HEK293 (cell line): Measurements from ENCODE around the gene PABPN1L.

Source experiments
- CTCF ChIA-PET: fragments of 350-600 bp; formaldehyde crosslinking; extraction: SDS; loops from one replicate; lab custom pipeline; 2021; ENCODE audit warnings: antibody characterized with exemption; lab: Yijun Ruan, JAX
- POLR2A ChIA-PET: fragments of 300-600 bp; formaldehyde crosslinking; extraction: SDS; loops from one replicate; lab custom pipeline; 2020; ENCODE audit warnings: antibody characterized with exemption, inconsistent platforms; lab: Yijun Ruan, JAX
- H3K27ac ChIP-seq: fragments of 200-500 bp; sonication (Bioruptor generic); 2 replicates; pipeline ENCODE4 v1.5.1; 2014; ENCODE audit warnings: low read depth, low read length, control low read depth, inconsistent platforms; ENCODE audit errors: extremely low read depth
- H3K36me3 ChIP-seq, 2 experiments: fragments of 200-500 bp in 1 of 2; sonication (Bioruptor generic) in 1 of 2; 1 replicate in 1 of 2; 2 replicates in 1 of 2; pipeline ENCODE4 v1.5.1; 2014 to 2017; ENCODE audit warnings: inconsistent platforms in 2 of 2, low read length in 2 of 2; ENCODE audit not compliant: control insufficient read depth in 2 of 2, insufficient read depth in 1 of 2
- H3K4me1 ChIP-seq: fragments of 200-500 bp; sonication (Bioruptor generic); 2 replicates; pipeline ENCODE4 v1.5.1; 2014; ENCODE audit warnings: mild to moderate bottlenecking, low read length, inconsistent platforms; ENCODE audit not compliant: control insufficient read depth, insufficient read depth
- H3K4me3 ChIP-seq: 2 replicates; pipeline ENCODE4 v1.5.1; 2011; ENCODE audit warnings: low read depth, mild to moderate bottlenecking, control low read depth, low read length, moderate library complexity
- H3K9me3 ChIP-seq: fragments of 200-500 bp; sonication (Bioruptor generic); 2 replicates; pipeline ENCODE4 v1.5.1; 2014; ENCODE audit warnings: low read depth, low read length, inconsistent platforms; ENCODE audit not compliant: control insufficient read depth, insufficient read depth
- BCL11B ChIP-seq: fragments of 450-650 bp; formaldehyde crosslinking; IDR thresholded peaks from 2 replicates; pipeline ENCODE4 v1.5.1; 2016; ENCODE audit warnings: low read depth, missing biosample characterization, missing genetic modification characterization
- FEZF1 ChIP-seq: fragments of 450-650 bp; formaldehyde crosslinking; IDR thresholded peaks from 2 replicates; pipeline ENCODE4 v1.5.1; 2016; ENCODE audit warnings: missing biosample characterization, missing genetic modification characterization
- GLIS1 ChIP-seq: fragments of 450-650 bp; formaldehyde crosslinking; IDR thresholded peaks from 2 replicates; pipeline ENCODE4 v1.5.1; 2016; ENCODE audit warnings: missing biosample characterization, missing genetic modification characterization
- HOXA7 ChIP-seq: sonication (generic); formaldehyde crosslinking; IDR thresholded peaks from 2 replicates; pipeline ENCODE4 v1.8.1; 2022; ENCODE audit warnings: missing genetic modification reagents, borderline replicate concordance
- KLF9 ChIP-seq: fragments of 450-650 bp; formaldehyde crosslinking; IDR thresholded peaks from 2 replicates; pipeline ENCODE4 v1.5.1; 2016; ENCODE audit warnings: missing biosample characterization, missing genetic modification characterization, low read depth
- SCRT1 ChIP-seq: fragments of 450-650 bp; formaldehyde crosslinking; IDR thresholded peaks from 2 replicates; pipeline ENCODE4 v1.5.1; 2016; ENCODE audit warnings: missing biosample characterization, missing genetic modification characterization, borderline replicate concordance
- SCRT2 ChIP-seq: fragments of 450-650 bp; formaldehyde crosslinking; IDR thresholded peaks from 2 replicates; pipeline ENCODE4 v1.5.1; 2016; ENCODE audit warnings: missing biosample characterization, missing genetic modification characterization
- ZBTB7A ChIP-seq: fragments of 450-650 bp; formaldehyde crosslinking; IDR thresholded peaks from 2 replicates; pipeline ENCODE4 v1.5.1; 2016; ENCODE audit warnings: low read depth, missing biosample characterization, missing genetic modification characterization
- ZIC2 ChIP-seq: fragments of 450-650 bp; formaldehyde crosslinking; IDR thresholded peaks from 2 replicates; pipeline ENCODE4 v1.5.1; 2016; ENCODE audit warnings: missing biosample characterization, missing genetic modification characterization
- ZNF133 ChIP-seq: fragments of 450-650 bp; formaldehyde crosslinking; IDR thresholded peaks from 2 replicates; pipeline ENCODE4 v1.5.1; 2016; ENCODE audit warnings: missing biosample characterization, missing genetic modification characterization
- ZNF169 ChIP-seq: fragments of 450-650 bp; formaldehyde crosslinking; IDR thresholded peaks from 2 replicates; pipeline ENCODE4 v1.5.1; 2016; ENCODE audit warnings: missing biosample characterization, missing genetic modification characterization
- ZNF292 ChIP-seq: fragments of 450-650 bp; formaldehyde crosslinking; IDR thresholded peaks from 2 replicates; pipeline ENCODE4 v1.5.1; 2016; ENCODE audit warnings: low read depth, missing biosample characterization, missing genetic modification characterization, borderline replicate concordance
- ZNF335 ChIP-seq: fragments of 450-650 bp; formaldehyde crosslinking; conservative IDR thresholded peaks from 2 replicates; pipeline ENCODE4 v1.5.1; 2016; ENCODE audit warnings: missing biosample characterization, missing genetic modification characterization
- ZNF423 ChIP-seq: fragments of 450-650 bp; formaldehyde crosslinking; IDR thresholded peaks from 2 replicates; pipeline ENCODE4 v1.5.1; 2016; ENCODE audit warnings: missing biosample characterization, missing genetic modification characterization
- ZNF426 ChIP-seq: fragments of 450-650 bp; formaldehyde crosslinking; IDR thresholded peaks from 2 replicates; pipeline ENCODE4 v1.5.1; 2017; ENCODE audit warnings: missing biosample characterization, missing genetic modification characterization, mild to moderate bottlenecking, inconsistent platforms, moderate library complexity
- ZNF514 ChIP-seq: fragments of 450-650 bp; formaldehyde crosslinking; IDR thresholded peaks from 2 replicates; pipeline ENCODE4 v1.5.1; 2016; ENCODE audit warnings: missing biosample characterization, missing genetic modification characterization
- ZNF76 ChIP-seq: fragments of 450-650 bp; formaldehyde crosslinking; IDR thresholded peaks from 2 replicates; pipeline ENCODE4; 2016; ENCODE audit warnings: low read depth, missing biosample characterization, missing genetic modification characterization, borderline replicate concordance
- ZNF777 ChIP-seq: fragments of 450-650 bp; formaldehyde crosslinking; IDR thresholded peaks from 2 replicates; pipeline ENCODE4 v1.5.1; 2017; ENCODE audit warnings: missing biosample characterization, missing genetic modification characterization, borderline replicate concordance
- ZNF830 ChIP-seq: fragments of 450-650 bp; IDR thresholded peaks from 2 replicates; pipeline ENCODE4 v1.5.0; 2018; ENCODE audit warnings: missing biosample characterization, missing genetic modification characterization, low read depth, mild to moderate bottlenecking, moderate library complexity
- ZSCAN30 ChIP-seq: fragments of 450-650 bp; IDR thresholded peaks from 2 replicates; pipeline ENCODE4 v1.5.1; 2018; ENCODE audit warnings: missing biosample characterization, mild to moderate bottlenecking, missing genetic modification characterization, moderate library complexity
- TF ChIP-seq, protein P1 (sequence below): fragments of 450-650 bp; formaldehyde crosslinking; IDR thresholded peaks from 2 replicates; pipeline ENCODE4 v1.5.1; 2017; ENCODE audit warnings: missing biosample characterization, missing genetic modification characterization
- TF ChIP-seq, protein P2 (sequence below): fragments of 450-650 bp; formaldehyde crosslinking; optimal IDR thresholded peaks from 2 replicates; pipeline ENCODE3; 2016; ENCODE audit warnings: missing biosample characterization, mild to moderate bottlenecking, missing genetic modification characterization
- TF ChIP-seq, protein P3 (sequence below): fragments of 450-650 bp; formaldehyde crosslinking; IDR thresholded peaks from 2 replicates; pipeline ENCODE4 v1.5.1; 2016; ENCODE audit warnings: missing biosample characterization, missing genetic modification characterization

PABPN1L gene

GRCh38 chr16:88864521-88864920 lies 1.9 kb downstream of the PABPN1L start:
- no peak overlapping the region for H3K4me3 ChIP-seq
- CTCF ChIA-PET: no interaction called here
- no peaks in the 10 kb centered on the region for H3K4me1 ChIP-seq
- TF ChIP-seq ZSCAN30 (tag by site-specific recombination): no peak
- TF ChIP-seq KLF9 (tag by site-specific recombination): no peak
- no peak for TF ChIP-seq ZNF169 (tag by site-specific recombination)
- TF ChIP-seq ZNF76: no peak
- no peak for TF ChIP-seq FEZF1 (tag by site-specific recombination)
- no peak for TF ChIP-seq ZNF133
- no peak for TF ChIP-seq SCRT2 (tag by site-specific recombination)
- no peak for TF ChIP-seq ZNF777
- TF ChIP-seq, protein P1, sequence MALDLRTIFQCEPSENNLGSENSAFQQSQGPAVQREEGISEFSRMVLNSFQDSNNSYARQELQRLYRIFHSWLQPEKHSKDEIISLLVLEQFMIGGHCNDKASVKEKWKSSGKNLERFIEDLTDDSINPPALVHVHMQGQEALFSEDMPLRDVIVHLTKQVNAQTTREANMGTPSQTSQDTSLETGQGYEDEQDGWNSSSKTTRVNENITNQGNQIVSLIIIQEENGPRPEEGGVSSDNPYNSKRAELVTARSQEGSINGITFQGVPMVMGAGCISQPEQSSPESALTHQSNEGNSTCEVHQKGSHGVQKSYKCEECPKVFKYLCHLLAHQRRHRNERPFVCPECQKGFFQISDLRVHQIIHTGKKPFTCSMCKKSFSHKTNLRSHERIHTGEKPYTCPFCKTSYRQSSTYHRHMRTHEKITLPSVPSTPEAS (tag by site-specific recombination): no peak
- POLR2A ChIA-PET: interaction anchor here (0.5 kb wide), 2 partner anchors 11 to 127 kb away, joined by 3 to 16 read pairs; no protein-coding TSS in a partner anchor
- H3K36me3 ChIP-seq: peaks cover 0 to 31% of the 10 kb centered on the region in 2 experiments; a peak in 1 of 3 replicates
- H3K27ac ChIP-seq: no peak overlapping the region
- H3K9me3 ChIP-seq: no peaks in the 10 kb centered on the region

- Histone ChIP-seq H3K27ac (no peak overlapping the region), H3K9me3 (no peaks in the 10 kb centered on the region), H3K4me3 (no peak overlapping the region), H3K4me1 (no peaks in the 10 kb centered on the region), H3K36me3 (peaks cover 0 to 35% of the 10 kb centered on the region in 2 experiments; a peak in 1 of 3 replicates)
- POLR2A ChIA-PET: interaction anchor here (0.5 to 0.6 kb wide), 3 partner anchors 11 to 127 kb away, joined by 3 to 16 read pairs (median 4); no protein-coding TSS in a partner anchor
- CTCF ChIA-PET: interaction anchor here (0.5 kb wide), 1 partner anchor 341 kb away, joined by 3 read pairs; no protein-coding TSS in a partner anchor
- TF ChIP-seq HOXA7 (CRISPR knock-in tag): no peak
- TF ChIP-seq GLIS1 (tag by site-specific recombination): peak; percentile 63
- TF ChIP-seq ZNF514 (tag by site-specific recombination): no peak
- no peak for TF ChIP-seq ZNF335 (tag by site-specific recombination)
- no peak for TF ChIP-seq ZNF133
- no peak for TF ChIP-seq BCL11B (tag by site-specific recombination)
- TF ChIP-seq, all 188 proteins: peak for 1
These were observed 2.4 kb downstream of the PABPN1L start for GRCh38 chr16:88864099-88864498.

GRCh38 chr16:88863426-88863825 lies 3.0 kb downstream of the PABPN1L start:
- no peak overlapping the region for H3K27ac ChIP-seq
- H3K4me3 ChIP-seq: no peak overlapping the region
- CTCF ChIA-PET: interaction anchor here (0.7 kb wide), 1 partner anchor 38 kb away, joined by 3 read pairs; no protein-coding TSS in a partner anchor
- no peaks in the 10 kb centered on the region for H3K4me1 ChIP-seq
- H3K9me3 ChIP-seq: no peaks in the 10 kb centered on the region
- peaks cover 0 to 42% of the 10 kb centered on the region in 2 experiments; a peak in 1 of 3 replicates for H3K36me3 ChIP-seq
- POLR2A ChIA-PET: no interaction called here
- TF ChIP-seq, protein P2, sequence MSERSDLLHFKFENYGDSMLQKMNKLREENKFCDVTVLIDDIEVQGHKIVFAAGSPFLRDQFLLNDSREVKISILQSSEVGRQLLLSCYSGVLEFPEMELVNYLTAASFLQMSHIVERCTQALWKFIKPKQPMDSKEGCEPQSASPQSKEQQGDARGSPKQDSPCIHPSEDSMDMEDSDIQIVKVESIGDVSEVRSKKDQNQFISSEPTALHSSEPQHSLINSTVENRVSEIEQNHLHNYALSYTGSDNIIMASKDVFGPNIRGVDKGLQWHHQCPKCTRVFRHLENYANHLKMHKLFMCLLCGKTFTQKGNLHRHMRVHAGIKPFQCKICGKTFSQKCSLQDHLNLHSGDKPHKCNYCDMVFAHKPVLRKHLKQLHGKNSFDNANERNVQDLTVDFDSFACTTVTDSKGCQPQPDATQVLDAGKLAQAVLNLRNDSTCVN: no peak

DNA sequence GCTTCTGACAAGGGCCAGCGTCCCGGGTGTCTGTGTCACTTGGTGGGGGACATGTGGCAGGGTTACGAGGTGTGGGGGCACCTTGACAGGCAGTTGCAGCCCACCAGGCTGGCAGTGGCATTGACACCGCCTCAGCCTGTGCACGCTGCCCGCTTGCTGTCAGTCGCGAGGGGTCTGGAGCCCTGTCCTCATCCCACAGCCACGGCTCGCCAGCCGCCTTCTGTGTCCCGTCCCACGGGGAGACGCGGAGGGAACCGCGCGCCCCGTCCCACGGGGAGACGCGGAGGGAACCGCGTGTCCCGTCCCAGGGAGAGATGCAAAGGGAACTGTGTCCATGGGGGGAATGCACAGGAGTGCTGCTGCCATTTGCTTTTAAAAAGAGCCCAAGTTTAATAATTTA lies 3.5 kb downstream of the PABPN1L start:
- no peak overlapping the region for H3K27ac ChIP-seq
- CTCF ChIA-PET: interaction anchor here (0.7 kb wide), 1 partner anchor 39 kb away, joined by 3 read pairs; no protein-coding TSS in a partner anchor
- H3K36me3 ChIP-seq: peaks cover 0 to 43% of the 10 kb centered on the region in 2 experiments; a peak in 1 of 3 replicates
- no peaks in the 10 kb centered on the region for H3K9me3 ChIP-seq
- H3K4me3 ChIP-seq: no peak overlapping the region
- H3K4me1 ChIP-seq: no peaks in the 10 kb centered on the region
- POLR2A ChIA-PET: no interaction called here
- TF ChIP-seq ZNF335 (tag by site-specific recombination) (no peak), ZBTB7A (no peak), ZNF830 (tag by site-specific recombination) (no peak), ZNF426 (no peak), SCRT1 (tag by site-specific recombination) (no peak), ZNF292 (tag by site-specific recombination) (no peak), ZNF423 (no peak), ZIC2 (no peak)
- TF ChIP-seq, protein P3, sequence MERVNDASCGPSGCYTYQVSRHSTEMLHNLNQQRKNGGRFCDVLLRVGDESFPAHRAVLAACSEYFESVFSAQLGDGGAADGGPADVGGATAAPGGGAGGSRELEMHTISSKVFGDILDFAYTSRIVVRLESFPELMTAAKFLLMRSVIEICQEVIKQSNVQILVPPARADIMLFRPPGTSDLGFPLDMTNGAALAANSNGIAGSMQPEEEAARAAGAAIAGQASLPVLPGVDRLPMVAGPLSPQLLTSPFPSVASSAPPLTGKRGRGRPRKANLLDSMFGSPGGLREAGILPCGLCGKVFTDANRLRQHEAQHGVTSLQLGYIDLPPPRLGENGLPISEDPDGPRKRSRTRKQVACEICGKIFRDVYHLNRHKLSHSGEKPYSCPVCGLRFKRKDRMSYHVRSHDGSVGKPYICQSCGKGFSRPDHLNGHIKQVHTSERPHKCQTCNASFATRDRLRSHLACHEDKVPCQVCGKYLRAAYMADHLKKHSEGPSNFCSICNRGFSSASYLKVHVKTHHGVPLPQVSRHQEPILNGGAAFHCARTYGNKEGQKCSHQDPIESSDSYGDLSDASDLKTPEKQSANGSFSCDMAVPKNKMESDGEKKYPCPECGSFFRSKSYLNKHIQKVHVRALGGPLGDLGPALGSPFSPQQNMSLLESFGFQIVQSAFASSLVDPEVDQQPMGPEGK (tag by site-specific recombination): no peak
- TF ChIP-seq, protein P1 (tag by site-specific recombination): no peak
